Ectodermal cell (in vitro differentiated cells): ENCODE data around the gene STARD3.
A peak's percentile ranks its signal among the peaks of the same experiment; 100 is the strongest.

Experiments used
- H3K27ac ChIP-seq: 2 replicates; pipeline ENCODE4 v1.7.0; 2013; ENCODE audit warnings: mild to moderate bottlenecking, low read depth, low read length; ENCODE audit not compliant: insufficient read depth, poor library complexity, severe bottlenecking
- H3K27me3 ChIP-seq: 2 replicates; pipeline ENCODE4 v1.7.0; 2013; ENCODE audit warnings: mild to moderate bottlenecking, low read length; ENCODE audit not compliant: insufficient read depth, control insufficient read depth, poor library complexity, severe bottlenecking
- H3K36me3 ChIP-seq: one replicate; pipeline ENCODE4 v1.7.0; 2013; ENCODE audit warnings: low read length; ENCODE audit not compliant: control insufficient read depth, insufficient read depth
- H3K4me1 ChIP-seq: one replicate; pipeline ENCODE4 v1.7.0; 2013; ENCODE audit warnings: low read length; ENCODE audit not compliant: control insufficient read depth, insufficient read depth
- H3K4me3 ChIP-seq: 2 replicates; pipeline ENCODE4 v1.7.0; 2013; ENCODE audit warnings: low read depth, low read length, control low read depth; ENCODE audit not compliant: insufficient read depth
- H3K9me3 ChIP-seq: 2 replicates; pipeline ENCODE4 v1.7.0; 2013; ENCODE audit warnings: mild to moderate bottlenecking, low read length, moderate library complexity; ENCODE audit not compliant: control insufficient read depth
- WGBS, 2 experiments: methylation state at CpG; one replicate each; pipeline ENCODE4 v1.1.7; 2013; ENCODE audit warnings: missing lambda C conversion rate in 2 of 2; 5-methylcytosine and 5-hydroxymethylcytosine counted together

The STARD3 gene

GRCh38 chr17:39622380-39623006 is 14.5 kb upstream of the STARD3 start:
- 72 to 75% methylated on average over 16 of the region's 16 CpGs for WGBS, 2 experiments
- peaks cover 4% of the 10 kb centered on the region for H3K4me1 ChIP-seq
- H3K27me3 ChIP-seq, result peaks cover 98% of the 10 kb centered on the region
- H3K4me3 ChIP-seq, result no peak overlapping the region
- H3K27ac ChIP-seq, result no peak overlapping the region
- H3K9me3 ChIP-seq, result no peaks in the 10 kb centered on the region
- H3K36me3 ChIP-seq, result no peaks in the 10 kb centered on the region

GRCh38 chr17:39623356-39623950 is 13.5 kb upstream of the STARD3 start:
- no peaks in the 10 kb centered on the region for H3K9me3 ChIP-seq
- H3K4me1 ChIP-seq, result peaks cover 13% of the 10 kb centered on the region
- H3K36me3 ChIP-seq, result no peaks in the 10 kb centered on the region
- H3K27me3 ChIP-seq, result peaks cover 98% of the 10 kb centered on the region
- no peak overlapping the region for H3K27ac ChIP-seq
- H3K4me3 ChIP-seq, result no peak overlapping the region
- WGBS, 2 experiments, result 11 to 13% methylated on average over 16 of the region's 16 CpGs

GRCh38 chr17:39624313-39624712 is 12.6 kb upstream of the STARD3 start:
- Histone ChIP-seq H3K4me1 (peaks cover 22% of the 10 kb centered on the region), H3K9me3 (no peaks in the 10 kb centered on the region), H3K4me3 (no peak overlapping the region), H3K27me3 (peaks cover 95% of the 10 kb centered on the region), H3K27ac (no peak overlapping the region), H3K36me3 (no peaks in the 10 kb centered on the region)
- 73 to 75% methylated on average over 8 of the region's 8 CpGs for WGBS, 2 experiments

GRCh38 chr17:39625198-39625785 is 11.7 kb upstream of the STARD3 start:
- Histone ChIP-seq H3K27ac (no peak overlapping the region), H3K27me3 (peaks cover 86% of the 10 kb centered on the region), H3K4me3 (no peak overlapping the region), H3K36me3 (no peaks in the 10 kb centered on the region), H3K4me1 (peaks cover 23% of the 10 kb centered on the region), H3K9me3 (no peaks in the 10 kb centered on the region)
- 75 to 78% methylated on average over 4 of the region's 5 CpGs for WGBS, 2 experiments

- Histone ChIP-seq H3K9me3 (no peaks in the 10 kb centered on the region), H3K4me1 (peaks cover 23% of the 10 kb centered on the region), H3K27me3 (peaks cover 75% of the 10 kb centered on the region), H3K36me3 (no peaks in the 10 kb centered on the region), H3K4me3 (peak within 1 kb of the TSS; percentile 38), H3K27ac (no peak within 1 kb of the TSS)
- 15 to 17% methylated on average over 29 of the region's 29 CpGs for WGBS, 2 experiments
Observed at GRCh38 chr17:39626171-39627046, 10.5 kb upstream of the STARD3 start, which contains the start of gene PPP1R1B. TSS of gene PPP1R1B (plus strand) at chr17:39626952. CDS start at chr17:39627393, 441 bp downstream.

- H3K9me3 ChIP-seq, result no peaks in the 10 kb centered on the region
- WGBS, 2 experiments, result 0 to 1% methylated on average over 72 of the region's 72 CpGs
- H3K36me3 ChIP-seq, result no peaks in the 10 kb centered on the region
- H3K4me3 ChIP-seq, result peak overlapping the region; percentile 38
- H3K4me1 ChIP-seq, result peaks cover 23% of the 10 kb centered on the region
- peaks cover 67% of the 10 kb centered on the region for H3K27me3 ChIP-seq
- no peak overlapping the region for H3K27ac ChIP-seq
Observed at GRCh38 chr17:39627047-39627711, 9.8 kb upstream of the STARD3 start.

- 11 to 12% methylated on average over 16 of the region's 16 CpGs for WGBS, 2 experiments
- Histone ChIP-seq H3K36me3 (no peaks in the 10 kb centered on the region), H3K27me3 (peaks cover 60% of the 10 kb centered on the region), H3K4me3 (peak overlapping the region; percentile 38), H3K27ac (no peak overlapping the region), H3K9me3 (no peaks in the 10 kb centered on the region), H3K4me1 (peaks cover 23% of the 10 kb centered on the region)
Observed at GRCh38 chr17:39627712-39628516, 9.0 kb upstream of the STARD3 start.

GRCh38 chr17:39628655-39629493 is 8.1 kb upstream of the STARD3 start:
- H3K36me3 ChIP-seq, result no peaks in the 10 kb centered on the region
- peaks cover 23% of the 10 kb centered on the region for H3K4me1 ChIP-seq
- H3K9me3 ChIP-seq, result no peaks in the 10 kb centered on the region
- peaks cover 51% of the 10 kb centered on the region for H3K27me3 ChIP-seq
- no peak overlapping the region for H3K27ac ChIP-seq
- H3K4me3 ChIP-seq, result no peak overlapping the region
- 56 to 61% methylated on average over 10 of the region's 10 CpGs for WGBS, 2 experiments
